GM12878 (cell line): ENCODE results near the gene CCDC32. TPM values are rescaled to one million over a fixed set of nuclear protein-coding genes. Genes with fewer than 3 reads are reported as not detected.

Source experiments
- ATAC-seq: fragments of 200-7000 bp; cut with Tn5 transposase; 3 replicates; pipeline ENCODE4 v1.9.1; 2020; ENCODE audit warnings: mild to moderate bottlenecking, moderate library complexity
- BruUV-seq: library from RNA; stranded (reverse); fragments of 400-500 nt; replicated peaks from 2 replicates; lab custom pipeline; 2021; lab: Mats Ljungman, UMichigan
- CTCF ChIA-PET: fragments of 300-600 bp; sonication (Branson Sonifier 250); formaldehyde crosslinking; extraction: SDS; loops from one replicate; lab custom pipeline; 2021; ENCODE audit warnings: inconsistent platforms; lab: Yijun Ruan, JAX
- POLR2A ChIA-PET: fragments of 350-600 bp; formaldehyde crosslinking; extraction: SDS; loops from one replicate; lab custom pipeline; 2021; ENCODE audit warnings: inconsistent platforms; lab: Charles Lee
- RAD21 ChIA-PET: fragments of 300-600 bp; sonication (Branson Sonifier 250); formaldehyde crosslinking; loops from one replicate; lab custom pipeline; 2023; ENCODE audit warnings: antibody characterized with exemption; ENCODE audit not compliant: unreplicated experiment; lab: Charles Lee
- SMC1A ChIA-PET: fragments of 300-600 bp; sonication (Branson Sonifier 250); formaldehyde crosslinking; loops from one replicate; lab custom pipeline; 2023; ENCODE audit not compliant: unreplicated experiment, uncharacterized antibody; lab: Charles Lee
- DNase-seq: peaks from one replicate; pipeline ENCODE4 v3.0.0-alpha.2; 2011; ENCODE audit warnings: low read depth, low spot score
- FAIRE-seq: peaks from 3 replicates; lab custom pipeline; 2011; peaks lifted over from hg19 to GRCh38; lab: Jason Lieb, UNC
- H2AFZ ChIP-seq: 2 replicates; pipeline ENCODE4 v1.6.0; 2011; ENCODE audit warnings: low read depth, low read length, control low read depth; ENCODE audit not compliant: control insufficient read depth
- H3K27ac ChIP-seq: 2 replicates; pipeline ENCODE4 v1.5.1; 2011; ENCODE audit warnings: control low read depth; ENCODE audit not compliant: control insufficient read depth, insufficient read depth
- H3K27me3 ChIP-seq, 2 experiments: replicated peaks in 1 of 2; 2 replicates each; pipeline versions ENCODE4 v1.6.0 to v1.6.1; 2011; ENCODE audit warnings: low read length in 1 of 2; ENCODE audit not compliant: control insufficient read depth in 2 of 2, insufficient read depth in 2 of 2
- H3K36me3 ChIP-seq, 2 experiments: 2 replicates each; pipeline ENCODE4 v1.5.1; 2011; ENCODE audit warnings: low read length in 1 of 2; ENCODE audit not compliant: control insufficient read depth in 2 of 2, insufficient read depth in 2 of 2
- H3K4me1 ChIP-seq: 2 replicates; pipeline ENCODE4 v1.6.1; 2011; ENCODE audit warnings: mild to moderate bottlenecking, low read length, moderate library complexity, mixed read lengths; ENCODE audit not compliant: control insufficient read depth, insufficient read depth
- H3K4me2 ChIP-seq: 2 replicates; pipeline ENCODE4 v1.6.0; 2011; ENCODE audit warnings: control low read depth; ENCODE audit not compliant: control insufficient read depth, insufficient read depth
- H3K4me3 ChIP-seq: fragments of 200-600 bp; sonication (generic); 2 replicates; pipeline ENCODE4 v1.5.1; 2016
- H3K79me2 ChIP-seq: 2 replicates; pipeline ENCODE4 v1.6.0; 2011; ENCODE audit warnings: low read length; ENCODE audit not compliant: control insufficient read depth, insufficient read depth
- H3K9ac ChIP-seq: 2 replicates; pipeline ENCODE4 v1.8.0; 2011; ENCODE audit warnings: low read length, control low read depth, mixed read lengths; ENCODE audit not compliant: control insufficient read depth, insufficient read depth
- H3K9me3 ChIP-seq: replicated peaks from 3 replicates; pipeline ENCODE4 v1.5.1; 2011; ENCODE audit warnings: mild to moderate bottlenecking, low read length; ENCODE audit not compliant: control insufficient read depth, insufficient read depth
- H4K20me1 ChIP-seq: 2 replicates; pipeline ENCODE4 v1.6.0; 2011; ENCODE audit not compliant: control insufficient read depth, insufficient read depth
- ASH2L ChIP-seq: fragments of 300-600, 200-600 bp; sonication (generic); IDR thresholded peaks from 2 replicates; pipeline ENCODE4 v1.6.1; 2017; ENCODE audit warnings: low read depth, mild to moderate bottlenecking, borderline replicate concordance
- BMI1 ChIP-seq: fragments of 450-650 bp; IDR thresholded peaks from 2 replicates; pipeline ENCODE4 v1.6.1; 2016; ENCODE audit warnings: mild to moderate bottlenecking, moderate library complexity, borderline replicate concordance
- CHD1 ChIP-seq: IDR thresholded peaks from 2 replicates; pipeline ENCODE4 v1.6.1; 2012; ENCODE audit warnings: low read depth, low read length, improper control_type of control experiment
- CREB1 ChIP-seq: IDR thresholded peaks from 2 replicates; pipeline ENCODE4 v1.6.1; 2012; ENCODE audit warnings: low read depth, mild to moderate bottlenecking, inconsistent platforms
- CREM ChIP-seq: IDR thresholded peaks from 2 replicates; pipeline ENCODE4 v1.6.1; 2014; ENCODE audit warnings: antibody characterized with exemption, low read depth
- E2F8 ChIP-seq: fragments of 450-650 bp; IDR thresholded peaks from 2 replicates; pipeline ENCODE4 v1.6.1; 2018; ENCODE audit warnings: mild to moderate bottlenecking, low read depth, moderate library complexity; ENCODE audit not compliant: partially characterized antibody
- ELK1 ChIP-seq: IDR thresholded peaks from 2 replicates; pipeline ENCODE4 v1.6.1; 2012; ENCODE audit warnings: low read depth, low read length, improper control_type of control experiment
- EP300 ChIP-seq, 2 experiments: fragments of 150-350 bp in 1 of 2; IDR thresholded peaks; 2 replicates each; pipeline ENCODE4 v1.6.1; 2011 to 2012; ENCODE audit warnings: low read depth in 2 of 2, low read length in 2 of 2, borderline replicate concordance in 1 of 2, improper control_type of control experiment in 1 of 2, inconsistent platforms in 1 of 2; ENCODE audit not compliant: control insufficient read depth in 1 of 2
- HDGF ChIP-seq: fragments of 450-650 bp; IDR thresholded peaks from 2 replicates; pipeline ENCODE4 v1.6.1; 2016; ENCODE audit warnings: antibody characterized with exemption
- MLLT1 ChIP-seq: fragments of 450-650 bp; IDR thresholded peaks from 2 replicates; pipeline ENCODE4 v1.6.1; 2016; ENCODE audit warnings: mild to moderate bottlenecking
- MTA2 ChIP-seq: fragments of 450-650 bp; IDR thresholded peaks from 2 replicates; pipeline ENCODE4 v1.6.1; 2016; ENCODE audit warnings: low read depth, mild to moderate bottlenecking, moderate library complexity
- NFYB ChIP-seq: IDR thresholded peaks from 2 replicates; pipeline ENCODE4 v1.6.1; 2011; ENCODE audit warnings: low read depth, mild to moderate bottlenecking, low read length, improper control_type of control experiment, moderate library complexity; ENCODE audit not compliant: insufficient read depth
- NR2C1 ChIP-seq: fragments of 450-650 bp; IDR thresholded peaks from 2 replicates; pipeline ENCODE4 v1.6.1; 2017; ENCODE audit warnings: antibody characterized with exemption, mild to moderate bottlenecking, moderate library complexity
- PRDM15 ChIP-seq: fragments of 450-650 bp; formaldehyde crosslinking; IDR thresholded peaks from 2 replicates; pipeline ENCODE4 v1.4.0; 2020; ENCODE audit warnings: mild to moderate bottlenecking, moderate library complexity
- SIN3A ChIP-seq: IDR thresholded peaks from 2 replicates; pipeline ENCODE4 v1.6.1; 2012; ENCODE audit warnings: low read depth, low read length, improper control_type of control experiment
- WGBS: methylation state at CpG from one replicate; pipeline ENCODE4 v1.1.6; 2016; ENCODE audit warnings: low lambda C conversion rate; ENCODE audit not compliant: insufficient replicate concordance, insufficient coverage; ENCODE audit errors: missing lambda C conversion rate; 5-methylcytosine and 5-hydroxymethylcytosine counted together
- in situ Hi-C: fragments of 300-500 bp; cut with MboI; formaldehyde crosslinking; loops from 9 replicates; pipeline ENCODE4 v1.14.3; 2018; ENCODE audit warnings: mixed read lengths
- intact Hi-C: fragments of 100-400 bp; cut with micrococcal nuclease; formaldehyde crosslinking; loops from one replicate; pipeline ENCODE4 v1.14.2; 2022; ENCODE audit not compliant: unreplicated experiment
- polyA plus RNA-seq, 11 experiments: library from polyadenylated mRNA; depleted of rRNA in 4 of 11; unstranded in 6 of 11; stranded (reverse) in 5 of 11; fragments of >200 nt; fragmentation: Nextera tagmentation in 4 of 11; fragmentation: Illumina TruSeq in 1 of 11; extraction: Ambion mirVana in 4 of 11; extraction: Trizol in 1 of 11; gene quantifications; 1 replicate in 1 of 11; 2 replicates in 10 of 11; pipeline versions ENCODE4 v1.2.1 to v1.2.3, GENCODE V29; 2011 to 2016; ENCODE audit warnings: inconsistent platforms in 2 of 11, missing spikeins in 2 of 11, low read depth in 1 of 11
- total RNA-seq, 4 experiments: library from RNA; depleted of rRNA in 3 of 4; stranded (reverse); fragments of >200 nt in 3 of 4; fragmentation: Illumina TruSeq in 1 of 4; extraction: Trizol in 1 of 4; gene quantifications; 2 replicates each; pipeline versions ENCODE4 v1.2.1 to v1.2.3, GENCODE V29; 2013 to 2021

The CCDC32 gene
- total and polyA plus RNA-seq, 10 of the 15 experiments (the other 5 are each of a cell fraction or from before 2014, with no cell fraction given) = 30.2 to 74.3 (median 46.5) TPM

- peak overlapping the region; percentile 24; the same call in 1 of the 2 replicates for H3K9ac ChIP-seq
- no peaks in the 10 kb centered on the region for H3K9me3 ChIP-seq
- CTCF ChIA-PET = no interaction called here
- WGBS = 3% methylated on average over 22 of the region's 22 CpGs
- H3K4me1 ChIP-seq = peaks cover 9% of the 10 kb centered on the region
- H3K79me2 ChIP-seq = no peaks in the 10 kb centered on the region
- no peak for DNase-seq
- POLR2A ChIA-PET = no interaction called here
- peak overlapping the region; percentile 53 for H3K4me3 ChIP-seq
- H2AFZ ChIP-seq = peak overlapping the region; percentile 88
- H3K27ac ChIP-seq = no peak overlapping the region
- H3K36me3 ChIP-seq = no peaks in the 10 kb centered on the region
- RAD21 ChIA-PET = no interaction called here
- H4K20me1 ChIP-seq = no peaks in the 10 kb centered on the region
- no peak for FAIRE-seq
- in situ Hi-C loops = no loop called here
- SMC1A ChIA-PET = no interaction called here
- peak; percentile 85 for ATAC-seq
- H3K4me2 ChIP-seq = peak overlapping the region; percentile 87
- intact Hi-C loops = loop anchor here (10.0 kb wide), 1 partner anchor 164 kb away; no protein-coding TSS in a partner anchor
- BruUV-seq = no TSS peak
- no peaks in the 10 kb centered on the region for H3K27me3 ChIP-seq
- TF ChIP-seq NFYB (no peak), ELK1 (no peak), HDGF (0 out of 2 replicates have a peak, but pooled peaks have one; percentile 20), E2F8 (no peak), CREB1 (peak; percentile 80), MLLT1 (0 out of 2 replicates have a peak, but pooled peaks have one; percentile 17), MTA2 (peak; percentile 50; the same call in 1 of the 2 replicates), EP300 (IDR thresholded peaks at IDR 0.05; ENCODE audit: borderline replicate concordance in 1 of 2, control insufficient read depth in 1 of 2, low read depth in 2 of 2, low read length in 2 of 2) (no peak; a peak in 1 of 4 replicates), PRDM15 (CRISPR knock-in tag) (no peak), BMI1 (peak; percentile 90), CREM (peak; percentile 31; the same call in 1 of the 2 replicates), NR2C1 (no peak), CHD1 (no peak), ASH2L (no peak), SIN3A (no peak)
These were observed 53.8 kb downstream of the CCDC32 start for GRCh38 chr15:40511093-40511471.
